HG03159 (cell line): Measurements from ENCODE around the gene RNF208.
A peak's percentile ranks its signal among the peaks of the same experiment; 100 is the strongest.

Experiments
- ATAC-seq: cut with Tn5 transposase; IDR thresholded peaks from one replicate; pipeline ENCODE4 v1.9.1; 2021; ENCODE audit warnings: mild to moderate bottlenecking, moderate library complexity; ENCODE audit not compliant: unreplicated experiment

RNF208 gene

GRCh38 chr9:137193771-137194170 lies 28.3 kb downstream of the RNF208 start:
- no peak for ATAC-seq

GRCh38 chr9:137192859-137193258 lies 29.2 kb downstream of the RNF208 start:
- ATAC-seq, result no peak

GRCh38 chr9:137192448-137192780 lies 29.6 kb downstream of the RNF208 start:
- no peak for ATAC-seq

GRCh38 chr9:137191691-137192447 lies 30.2 kb downstream of the RNF208 start:
- no peak for ATAC-seq

- ATAC-seq, result no peak
These were observed 30.8 kb downstream of the RNF208 start for GRCh38 chr9:137191245-137191644.

GRCh38 chr9:137190315-137190856 lies 31.7 kb downstream of the RNF208 start:
- ATAC-seq, result no peak

- peak; percentile 2 for ATAC-seq
These were observed 32.4 kb downstream of the RNF208 start for GRCh38 chr9:137189297-137190295.

- peak; percentile 74 for ATAC-seq
These were observed 33.3 kb downstream of the RNF208 start, which contains the start of the genes ANAPC2 and SSNA1 for GRCh38 chr9:137188490-137189296. TSS of gene ANAPC2 (minus strand) at chr9:137188560. CDS start at chr9:137188532, 28 bp downstream. TSS of gene SSNA1 (plus strand) at chr9:137188676. CDS start at chr9:137188727, 51 bp downstream.

GRCh38 chr9:137188086-137188489 lies 34.0 kb downstream of the RNF208 start:
- ATAC-seq, result no peak

- no peak for ATAC-seq
These were observed 34.7 kb downstream of the RNF208 start for GRCh38 chr9:137187386-137187785.

GRCh38 chr9:137186385-137186784 lies 35.7 kb downstream of the RNF208 start:
- ATAC-seq, result no peak

GRCh38 chr9:137185921-137186320 lies 36.1 kb downstream of the RNF208 start:
- no peak for ATAC-seq

GRCh38 chr9:137184881-137185660 lies 37.0 kb downstream of the RNF208 start:
- no peak for ATAC-seq

- no peak for ATAC-seq
These were observed 38.0 kb downstream of the RNF208 start for GRCh38 chr9:137183980-137184595.

- no peak for ATAC-seq
These were observed 39.2 kb downstream of the RNF208 start for GRCh38 chr9:137182836-137183235.

- ATAC-seq, result no peak
These were observed 40.4 kb downstream of the RNF208 start for GRCh38 chr9:137181680-137182079.

GRCh38 chr9:137180491-137180890 lies 41.5 kb downstream of the RNF208 start:
- no peak for ATAC-seq

- no peak for ATAC-seq
These were observed 42.3 kb downstream of the RNF208 start for GRCh38 chr9:137179761-137180160.

- no peak for ATAC-seq
These were observed 43.0 kb downstream of the RNF208 start for GRCh38 chr9:137178939-137179630.
